Embryonic facial prominence (tissue), 1 donor: Measurements from ENCODE around the gene NLRP6.
"Not testable (repeated sequence)": the region's sequence is repeated elsewhere in the genome, so short reads cannot be mapped to it uniquely, and the experiment has no call there.

ENCODE experiments used
- DNase-seq: peaks from one replicate; pipeline ENCODE4 v3.0.0-alpha.2; 2016; ENCODE audit errors: extremely low spot score

The NLRP6 gene

GRCh38 chr11:325796-326591 lies 47.8 kb downstream of the NLRP6 start:
- DNase-seq: no peak

- no peak for DNase-seq
These were observed 48.3 kb downstream of the NLRP6 start for GRCh38 chr11:326592-326841.

GRCh38 chr11:326842-327580 lies 48.8 kb downstream of the NLRP6 start:
- DNase-seq: no peak

- DNase-seq: no peak
These were observed 49.3 kb downstream of the NLRP6 start for GRCh38 chr11:327581-327923.

GRCh38 chr11:328012-328411 lies 49.8 kb downstream of the NLRP6 start:
- no peak for DNase-seq

- DNase-seq: not testable (repeated sequence)
These were observed 50.4 kb downstream of the NLRP6 start for GRCh38 chr11:328516-329100.

- no peak for DNase-seq
These were observed 51.7 kb downstream of the NLRP6 start for GRCh38 chr11:329886-330253.

GRCh38 chr11:330307-330693 lies 52.1 kb downstream of the NLRP6 start:
- no peak for DNase-seq

GRCh38 chr11:330694-331357 lies 52.6 kb downstream of the NLRP6 start:
- DNase-seq: no peak

- no peak for DNase-seq
These were observed 53.3 kb downstream of the NLRP6 start for GRCh38 chr11:331358-332060.

GRCh38 chr11:332651-333480 lies 54.7 kb downstream of the NLRP6 start:
- no peak for DNase-seq

- not testable (repeated sequence) for DNase-seq
These were observed 55.5 kb downstream of the NLRP6 start for GRCh38 chr11:333616-334263.

- DNase-seq: no peak
These were observed 56.2 kb downstream of the NLRP6 start for GRCh38 chr11:334264-334994.
